ENCODE measurements around the gene HOXA5.

Gene HOXA5

GRCh38 chr7:27171325-27171636 is 27.8 kb upstream of the HOXA5 start:
- H3F3A ChIP-seq (ENCODE audit: insufficient read depth, low read length): peaks cover 12% of the 10 kb centered on the region
- no peak overlapping the region for H3K4me3 ChIP-seq (ENCODE audit: low read length)
- H4K20me1 ChIP-seq (ENCODE audit: insufficient read depth, low read length): no peaks in the 10 kb centered on the region
- no peak overlapping the region for H3K9ac ChIP-seq (ENCODE audit: low read length)
- no peak overlapping the region for H3K27ac ChIP-seq (ENCODE audit: low read length)
- no peaks in the 10 kb centered on the region for H3K9me2 ChIP-seq (replicated peaks; ENCODE audit: insufficient read depth, low read length)
- H3K36me3 ChIP-seq (replicated peaks; ENCODE audit: insufficient read depth, low read length): no peaks in the 10 kb centered on the region
- peaks cover 9% of the 10 kb centered on the region for H3K4me1 ChIP-seq (ENCODE audit: low read length)
- no peaks in the 10 kb centered on the region for H3K9me3 ChIP-seq (replicated peaks; ENCODE audit: insufficient read depth, low read length)
- peaks cover 92% of the 10 kb centered on the region for H3K27me3 ChIP-seq (replicated peaks; ENCODE audit: insufficient read depth, low read length)
- H3K4me2 ChIP-seq (ENCODE audit: low read depth, low read length): peak overlapping the region; percentile 99; the same call in 1 of the 2 replicates
- DNase-seq: no peak
- H2AFZ ChIP-seq (ENCODE audit: low read length): no peak overlapping the region
- no peaks in the 10 kb centered on the region for H3K79me2 ChIP-seq (ENCODE audit: low read length)
- TF ChIP-seq EZH2phosphoT487 (IDR thresholded peaks at IDR 0.05; ENCODE audit: low read length) (no peak), CTCF (IDR thresholded peaks at IDR 0.05; ENCODE audit: low read length) (no peak), EZH2 (optimal IDR thresholded peaks at IDR 0.05; ENCODE audit: low read depth, low read length) (no peak)

GRCh38 chr7:27170426-27171324 is 27.2 kb upstream of the HOXA5 start:
- Histone ChIP-seq H2AFZ (ENCODE audit: low read length) (no peak overlapping the region), H3F3A (ENCODE audit: insufficient read depth, low read length) (peaks cover 12% of the 10 kb centered on the region), H3K9me3 (replicated peaks; ENCODE audit: insufficient read depth, low read length) (no peaks in the 10 kb centered on the region), H3K9me2 (replicated peaks; ENCODE audit: insufficient read depth, low read length) (no peaks in the 10 kb centered on the region), H3K36me3 (replicated peaks; ENCODE audit: insufficient read depth, low read length) (no peaks in the 10 kb centered on the region), H3K79me2 (ENCODE audit: low read length) (no peaks in the 10 kb centered on the region), H3K9ac (ENCODE audit: low read length) (no peak overlapping the region), H3K27me3 (replicated peaks; ENCODE audit: insufficient read depth, low read length) (peaks cover 97% of the 10 kb centered on the region), H4K20me1 (ENCODE audit: insufficient read depth, low read length) (no peaks in the 10 kb centered on the region), H3K4me3 (ENCODE audit: low read length) (no peak overlapping the region), H3K4me2 (ENCODE audit: low read depth, low read length) (no peak overlapping the region), H3K4me1 (ENCODE audit: low read length) (peaks cover 9% of the 10 kb centered on the region), H3K27ac (ENCODE audit: low read length) (no peak overlapping the region)
- DNase-seq: no peak
- TF ChIP-seq CTCF (IDR thresholded peaks at IDR 0.05; ENCODE audit: low read length): no peak
- TF ChIP-seq EZH2 (optimal IDR thresholded peaks at IDR 0.05; ENCODE audit: low read depth, low read length): no peak
- TF ChIP-seq EZH2phosphoT487 (IDR thresholded peaks at IDR 0.05; ENCODE audit: low read length): no peak

GRCh38 chr7:27169658-27170425 is 26.4 kb upstream of the HOXA5 start:
- peaks cover 12% of the 10 kb centered on the region for H3F3A ChIP-seq (ENCODE audit: insufficient read depth, low read length)
- no peak for DNase-seq

More at GRCh38 chr7:27169658-27170425, 26.4 kb upstream of the HOXA5 start:
- Histone ChIP-seq H3K9me3 (replicated peaks; ENCODE audit: insufficient read depth, low read length) (no peaks in the 10 kb centered on the region), H3K4me1 (ENCODE audit: low read length) (peaks cover 9% of the 10 kb centered on the region), H3K36me3 (replicated peaks; ENCODE audit: insufficient read depth, low read length) (no peaks in the 10 kb centered on the region), H3K9ac (ENCODE audit: low read length) (no peak overlapping the region), H3K79me2 (ENCODE audit: low read length) (no peaks in the 10 kb centered on the region), H3K27ac (ENCODE audit: low read length) (no peak overlapping the region), H3K4me3 (ENCODE audit: low read length) (no peak overlapping the region), H3K27me3 (replicated peaks; ENCODE audit: insufficient read depth, low read length) (peaks cover 97% of the 10 kb centered on the region), H3K9me2 (replicated peaks; ENCODE audit: insufficient read depth, low read length) (no peaks in the 10 kb centered on the region), H4K20me1 (ENCODE audit: insufficient read depth, low read length) (no peaks in the 10 kb centered on the region), H3K4me2 (ENCODE audit: low read depth, low read length) (no peak overlapping the region), H2AFZ (ENCODE audit: low read length) (no peak overlapping the region)
- TF ChIP-seq CTCF (IDR thresholded peaks at IDR 0.05; ENCODE audit: low read length) (no peak), EZH2phosphoT487 (IDR thresholded peaks at IDR 0.05; ENCODE audit: low read length) (no peak), EZH2 (optimal IDR thresholded peaks at IDR 0.05; ENCODE audit: low read depth, low read length) (no peak)

Measured in MM.1S (cell line).